HG02970 (cell line): ENCODE data around the gene GTPBP6.
"Not testable (repeated sequence)": the region's sequence is repeated elsewhere in the genome, so short reads cannot be mapped to it uniquely, and the experiment has no call there.

Source experiments
- ATAC-seq: cut with Tn5 transposase; IDR thresholded peaks from one replicate; pipeline ENCODE4 v1.9.1; 2021; ENCODE audit warnings: mild to moderate bottlenecking, moderate library complexity, moderate number of reproducible peaks; ENCODE audit not compliant: unreplicated experiment, low FRiP score

The GTPBP6 gene

DNA sequence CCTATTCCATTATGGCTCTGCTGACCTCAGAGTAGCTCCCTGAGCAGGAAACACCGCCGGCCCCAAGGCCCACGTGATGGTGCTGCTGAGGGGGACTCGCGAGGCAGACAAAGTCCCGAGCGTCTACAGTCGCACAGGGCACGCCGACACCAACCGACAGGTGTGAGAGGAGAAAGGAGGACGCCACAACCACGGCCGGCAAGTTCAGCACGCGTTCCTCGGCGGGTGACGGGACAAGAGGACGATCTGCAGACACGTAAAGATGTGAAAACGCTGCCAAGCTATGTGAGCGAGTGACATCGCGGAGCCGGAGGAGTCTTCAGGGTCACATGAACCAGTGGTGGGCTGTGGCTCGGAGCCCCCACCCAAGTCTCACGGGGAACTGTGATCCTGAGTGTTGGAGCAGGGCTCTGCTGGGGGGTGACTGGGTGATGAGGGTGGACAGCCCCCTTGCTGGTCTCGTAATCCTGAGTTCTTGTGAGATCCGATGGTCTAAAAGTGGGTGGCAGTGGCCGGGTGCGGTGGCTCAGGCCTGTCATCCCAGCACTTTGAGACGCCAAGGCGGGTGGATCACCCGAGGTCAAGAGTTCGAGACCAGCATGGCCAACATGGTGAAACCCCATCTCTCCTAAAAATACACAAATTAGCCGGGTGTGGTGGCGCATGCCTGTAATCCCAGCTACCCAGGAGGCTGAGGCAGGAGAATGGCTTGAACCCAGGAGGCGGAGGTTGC lies 34.2 kb upstream of the GTPBP6 start:
- no peak for ATAC-seq

DNA sequence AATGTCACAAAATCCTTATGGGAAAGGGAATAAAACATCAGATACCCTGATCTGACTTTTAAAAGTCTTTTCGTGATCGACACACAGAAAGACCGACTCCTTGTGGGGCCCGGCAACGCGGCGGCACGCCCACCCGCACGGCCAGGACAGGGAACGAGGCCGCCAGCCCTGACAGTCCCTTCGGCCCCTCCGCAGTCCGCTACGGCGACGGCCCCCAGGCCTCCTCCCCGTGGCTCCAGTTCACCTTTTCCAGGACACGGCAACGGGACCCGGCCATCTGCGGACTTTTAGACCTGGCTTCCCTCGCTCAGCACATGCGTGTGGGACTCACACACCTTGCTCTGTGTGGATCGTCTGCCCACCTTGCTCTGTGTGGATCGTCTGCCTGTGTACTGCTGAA lies 33.6 kb upstream of the GTPBP6 start:
- ATAC-seq, result no peak

DNA sequence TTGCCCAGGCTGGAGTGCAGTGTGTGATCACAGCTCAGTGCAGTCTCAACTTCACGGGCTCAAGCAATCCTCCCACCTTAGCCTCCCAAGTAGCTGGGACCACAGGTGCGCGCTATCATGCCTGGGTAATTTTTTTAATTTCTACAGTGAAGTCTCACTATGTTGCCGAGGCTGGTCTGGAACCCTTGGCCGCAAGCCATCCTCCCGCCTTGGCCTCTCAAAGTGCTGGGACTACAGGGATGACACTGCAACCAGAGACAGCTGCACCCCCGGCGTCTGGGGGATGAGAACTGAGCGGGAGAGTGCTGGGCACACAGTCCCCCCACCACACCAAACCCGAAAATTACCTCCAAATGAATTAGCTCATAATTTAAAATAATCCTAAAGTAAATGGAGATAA lies 33.1 kb upstream of the GTPBP6 start:
- no peak for ATAC-seq

DNA sequence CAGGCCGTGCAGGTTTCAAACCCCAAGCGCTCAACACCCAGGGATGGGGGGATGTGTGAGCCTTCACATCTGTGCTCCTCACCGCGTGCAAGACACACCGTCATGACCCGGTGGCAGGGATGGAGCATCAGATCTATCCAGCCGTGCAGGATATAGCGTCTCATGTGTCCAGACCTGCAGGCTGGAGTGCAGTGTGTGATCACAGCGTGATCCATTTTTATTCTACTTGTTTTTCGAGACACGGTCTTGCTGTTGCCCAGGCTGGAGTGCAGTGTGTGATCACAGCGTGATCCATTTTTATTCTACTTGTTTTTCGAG lies 32.7 kb upstream of the GTPBP6 start:
- ATAC-seq, result not testable (repeated sequence)

DNA sequence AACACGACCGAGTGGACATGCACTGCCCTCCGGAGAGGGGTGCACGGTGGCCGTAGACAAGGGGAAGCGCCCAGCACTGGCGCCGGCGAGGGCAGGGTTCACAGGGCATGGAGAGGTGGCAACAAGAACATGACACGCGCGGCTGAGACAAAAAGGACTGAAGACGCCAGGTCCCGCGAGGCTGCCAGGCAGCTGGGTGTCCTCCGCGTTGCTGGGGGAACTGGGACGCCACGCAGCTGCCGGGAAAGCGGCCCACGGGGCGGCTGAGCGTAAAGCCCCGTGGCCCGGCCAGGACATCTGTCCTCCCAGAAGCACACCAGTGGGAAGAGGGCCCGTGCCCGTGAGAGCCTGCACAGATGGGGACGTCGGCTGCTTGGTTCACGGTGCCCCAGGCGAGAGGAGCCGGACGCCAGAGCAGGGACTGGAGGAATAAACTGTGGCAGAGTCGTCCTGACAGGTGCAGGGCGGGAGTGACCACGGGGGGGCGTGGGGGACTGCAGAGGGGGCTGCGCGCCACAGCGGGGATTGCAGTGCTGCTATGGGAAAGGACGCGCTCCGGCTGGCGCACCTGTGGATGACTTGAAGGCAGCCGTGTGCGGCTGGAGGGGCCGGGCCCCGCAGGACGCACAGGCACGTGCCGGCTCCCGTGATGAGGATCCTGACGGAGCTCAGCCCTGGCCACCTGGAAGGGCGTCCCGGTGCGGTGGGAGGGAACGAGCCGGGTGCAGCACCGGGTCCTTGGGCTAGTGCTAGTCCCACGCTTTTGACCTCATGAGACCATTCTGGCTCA lies 32.1 kb upstream of the GTPBP6 start:
- ATAC-seq, result no peak

DNA sequence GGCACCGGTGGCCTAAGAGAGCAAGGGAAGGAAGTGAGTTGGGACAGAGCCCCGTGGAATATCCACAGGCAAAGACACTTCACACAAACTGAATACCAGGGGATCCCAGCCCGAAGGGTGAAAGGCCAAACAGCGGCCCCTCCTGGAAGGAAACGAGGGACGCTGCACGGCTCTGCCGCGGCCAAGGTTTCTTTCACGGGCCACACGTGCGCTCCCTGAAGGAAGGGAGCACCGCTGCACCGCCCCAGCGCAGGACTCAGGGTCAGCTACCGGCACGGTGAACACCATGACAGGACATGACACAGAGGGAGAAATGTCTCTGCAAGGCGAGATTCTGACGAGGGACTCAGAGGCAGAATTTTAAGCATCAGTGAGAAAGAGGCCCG lies 31.5 kb upstream of the GTPBP6 start:
- ATAC-seq, result no peak

DNA sequence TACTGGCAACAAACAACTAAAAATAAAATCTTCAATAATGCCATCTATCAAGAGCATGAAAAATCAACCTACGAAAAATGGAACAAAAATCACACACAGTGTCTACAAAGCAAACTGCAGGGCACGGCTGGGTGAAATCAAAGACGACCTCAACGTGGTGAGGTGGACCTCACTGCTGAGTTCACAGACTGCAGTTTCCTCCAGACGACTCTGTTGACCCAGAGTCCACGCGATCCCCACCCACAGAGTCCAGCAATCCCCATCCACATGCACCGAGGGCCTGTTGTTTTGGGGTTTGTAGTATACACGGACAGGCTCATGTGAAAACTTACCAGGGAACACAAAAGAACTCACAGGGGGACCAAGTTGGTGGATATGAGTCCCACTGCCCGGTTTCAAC lies 31.1 kb upstream of the GTPBP6 start:
- ATAC-seq, result no peak

DNA sequence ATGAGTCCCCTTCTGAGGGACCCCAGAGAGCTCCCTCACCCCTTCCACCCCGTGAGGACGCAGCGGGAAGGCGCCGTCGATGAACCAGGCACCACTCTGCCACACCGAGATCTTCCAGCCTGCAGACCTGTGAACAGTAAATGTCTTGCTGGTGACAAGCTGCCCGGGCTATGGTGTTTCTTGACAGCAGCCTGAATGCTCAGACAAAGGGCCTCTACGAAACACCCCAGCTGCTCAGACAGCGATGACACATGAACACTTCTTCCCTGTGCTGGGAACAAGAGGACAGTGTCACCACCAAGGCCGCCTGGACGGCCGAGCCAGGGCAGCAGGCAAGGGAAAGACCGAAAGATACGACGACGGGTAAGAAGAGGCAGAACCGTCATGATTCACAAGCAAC lies 30.6 kb upstream of the GTPBP6 start:
- no peak for ATAC-seq

DNA sequence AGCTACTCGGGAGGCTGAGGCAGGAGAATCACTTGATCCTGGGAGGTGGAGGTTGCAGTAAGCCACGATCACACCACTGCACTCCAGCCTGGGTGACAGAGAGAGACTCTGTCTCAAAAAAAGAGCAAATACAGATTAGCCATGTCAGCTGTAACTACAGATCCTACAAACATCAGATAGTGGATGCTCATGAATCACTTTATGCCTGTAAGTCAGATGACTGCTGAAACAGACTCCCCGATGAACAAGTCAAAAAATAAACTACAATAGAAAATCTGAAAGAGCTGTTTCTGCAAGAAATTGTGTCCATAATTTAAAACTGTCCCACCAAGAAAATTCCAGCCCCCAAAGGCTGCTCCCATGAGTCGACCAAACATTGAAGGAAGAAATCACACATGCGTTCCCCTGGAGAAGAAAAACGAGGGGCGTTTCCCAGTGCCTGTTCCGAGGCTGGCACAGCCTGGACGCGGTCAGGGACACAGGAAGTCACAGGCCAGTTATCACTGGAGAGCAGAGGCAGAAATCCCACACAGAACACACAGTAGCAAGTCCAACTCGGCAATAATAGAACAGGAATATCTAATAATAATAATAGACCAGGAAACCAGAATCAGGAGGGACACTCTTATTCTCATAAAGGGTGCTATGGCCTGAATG lies 30.0 kb upstream of the GTPBP6 start:
- no peak for ATAC-seq

DNA sequence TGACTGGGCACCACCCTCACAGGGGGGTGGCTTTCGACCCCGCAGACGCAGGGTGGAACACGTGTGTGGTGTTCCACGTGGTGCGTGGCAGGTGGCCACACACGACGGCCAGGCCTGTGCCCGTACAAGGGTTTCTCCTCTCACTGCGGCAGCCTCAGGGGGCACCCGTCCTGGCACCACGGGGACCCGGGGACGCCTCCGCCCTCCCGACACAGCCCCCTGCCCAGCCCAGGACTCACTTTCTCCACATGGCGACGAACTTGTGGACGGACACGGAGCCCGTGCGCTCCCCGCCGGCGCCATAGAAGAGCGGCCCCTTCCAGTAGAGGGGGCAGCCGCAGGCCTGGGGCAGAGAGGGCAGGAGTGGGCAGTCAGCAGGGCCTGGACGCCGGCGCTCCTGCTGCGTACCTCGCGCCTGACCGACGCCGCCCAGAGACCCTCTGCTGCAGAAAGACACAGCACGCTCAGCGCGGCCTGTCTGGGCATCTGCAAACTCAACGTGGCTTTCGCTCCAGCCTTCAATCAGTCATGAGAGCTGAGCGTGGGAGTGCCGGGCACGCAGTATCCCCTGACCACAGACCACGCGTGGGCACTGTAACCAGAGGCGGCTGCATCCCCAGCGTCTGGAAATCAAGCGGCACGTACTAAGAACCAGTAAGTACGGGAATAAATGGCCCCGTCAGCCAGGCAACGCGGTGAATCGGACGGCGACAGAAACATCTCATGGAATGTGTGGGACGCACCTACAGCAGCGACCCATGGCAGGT lies 28.9 kb upstream of the GTPBP6 start:
- ATAC-seq, result no peak

DNA sequence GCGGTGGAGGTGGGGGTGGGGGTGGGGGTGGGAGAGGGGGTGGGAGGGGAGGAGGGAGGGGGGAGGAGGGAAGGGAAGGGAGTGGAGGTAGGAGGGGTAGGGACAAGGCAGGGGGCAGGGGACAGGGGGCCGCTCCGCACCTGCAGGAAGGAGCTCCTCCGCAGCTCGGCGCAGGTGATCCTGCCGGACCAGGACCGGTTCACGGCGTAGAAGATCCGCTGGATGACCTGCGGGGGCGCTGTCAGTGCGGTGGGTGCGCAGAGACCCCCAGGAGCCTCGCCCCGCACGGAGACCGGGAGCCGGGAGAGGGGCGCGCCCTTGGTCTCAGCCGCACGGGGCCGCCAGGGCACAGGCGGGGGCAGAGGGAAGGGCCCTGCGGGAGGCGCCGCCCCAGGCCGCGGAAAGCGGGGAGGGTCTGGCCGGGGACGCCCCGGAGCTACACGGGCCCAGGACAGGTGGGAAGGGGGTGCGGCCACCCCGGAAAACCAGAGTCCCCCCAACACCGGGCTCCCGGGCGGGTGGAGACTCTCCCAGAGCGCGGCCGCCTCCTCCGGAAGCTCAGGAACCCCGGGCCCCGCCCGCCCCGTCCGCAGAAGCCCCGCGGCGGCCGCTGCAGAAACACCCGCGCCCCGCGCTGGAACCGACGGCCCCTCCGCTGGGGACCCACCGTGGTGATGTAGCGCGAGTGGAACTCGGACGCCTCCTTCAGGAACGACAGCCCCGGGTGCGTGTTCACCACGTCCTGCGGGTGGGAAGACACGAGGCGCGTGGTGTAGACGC lies 27.6 kb upstream of the GTPBP6 start:
- ATAC-seq, result no peak

DNA sequence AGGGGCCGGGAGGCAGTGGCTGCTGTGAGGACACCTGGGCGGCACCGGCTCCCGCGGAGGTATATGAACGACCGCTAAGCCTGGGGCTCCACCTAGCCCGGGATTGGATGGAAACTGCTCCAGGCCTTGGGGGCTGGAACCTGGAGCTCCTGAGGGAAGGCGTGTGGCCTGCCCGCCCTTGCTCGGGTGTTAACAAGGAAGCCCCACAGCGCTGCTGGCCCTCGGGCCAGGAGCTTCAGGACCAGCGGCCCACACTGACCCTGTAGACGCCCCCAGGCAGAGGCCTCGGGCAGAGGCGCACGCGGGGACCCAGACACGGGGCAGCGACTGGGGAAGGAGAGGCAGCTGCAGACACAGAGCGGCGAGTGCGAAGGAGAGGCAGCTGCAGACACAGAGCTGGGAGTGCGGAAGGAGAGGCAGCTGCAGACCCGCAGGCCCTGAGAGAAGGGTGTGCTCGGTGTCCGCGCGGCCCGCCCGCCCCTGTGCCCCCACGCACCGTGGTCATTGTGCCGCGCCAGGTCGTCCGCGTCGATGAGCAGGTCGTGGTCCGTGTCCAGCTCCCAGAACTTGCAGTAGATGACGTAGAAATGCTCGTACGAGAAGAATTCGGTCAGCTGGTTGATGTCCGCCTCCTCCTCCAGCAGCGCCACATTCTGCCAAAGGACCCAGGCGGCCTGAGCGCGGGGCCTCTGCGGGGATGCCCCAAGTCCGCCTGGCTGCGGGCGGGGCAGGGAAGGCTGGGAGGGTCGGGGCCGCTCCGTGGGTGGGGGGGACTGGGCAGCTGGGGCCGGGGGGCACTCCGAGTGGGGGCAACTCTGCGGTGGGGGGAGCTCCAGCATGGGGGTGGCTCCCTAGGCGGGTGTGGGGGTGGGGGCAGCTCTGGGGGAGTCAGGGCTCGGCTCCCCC lies 26.7 kb upstream of the GTPBP6 start:
- no peak for ATAC-seq

DNA sequence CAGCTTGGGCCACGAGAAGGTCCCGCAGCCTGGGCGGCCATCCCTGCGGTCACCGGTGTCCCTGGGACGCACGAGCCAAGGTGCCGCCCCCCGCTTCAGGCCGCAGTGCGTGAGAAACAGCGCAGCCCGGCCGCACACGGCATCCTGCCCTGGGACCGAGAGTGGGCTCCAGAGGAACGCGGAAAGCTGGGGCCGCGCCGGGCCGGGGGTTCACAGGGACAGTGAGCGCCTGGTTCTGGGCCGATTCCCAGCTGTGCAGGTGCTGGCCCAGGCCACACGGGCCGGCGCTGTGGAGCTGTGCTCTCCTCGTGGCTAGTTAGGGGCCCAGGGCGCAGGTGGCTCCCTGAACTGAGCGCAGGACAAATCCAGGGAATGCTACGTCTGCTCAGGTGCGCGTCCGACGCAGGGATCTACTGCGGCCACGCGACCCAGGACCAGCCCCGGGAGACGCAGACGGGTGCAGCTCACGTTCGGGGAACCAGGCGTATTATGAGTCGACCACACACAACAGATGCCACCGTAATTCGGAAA lies 25.8 kb upstream of the GTPBP6 start:
- no peak for ATAC-seq

DNA sequence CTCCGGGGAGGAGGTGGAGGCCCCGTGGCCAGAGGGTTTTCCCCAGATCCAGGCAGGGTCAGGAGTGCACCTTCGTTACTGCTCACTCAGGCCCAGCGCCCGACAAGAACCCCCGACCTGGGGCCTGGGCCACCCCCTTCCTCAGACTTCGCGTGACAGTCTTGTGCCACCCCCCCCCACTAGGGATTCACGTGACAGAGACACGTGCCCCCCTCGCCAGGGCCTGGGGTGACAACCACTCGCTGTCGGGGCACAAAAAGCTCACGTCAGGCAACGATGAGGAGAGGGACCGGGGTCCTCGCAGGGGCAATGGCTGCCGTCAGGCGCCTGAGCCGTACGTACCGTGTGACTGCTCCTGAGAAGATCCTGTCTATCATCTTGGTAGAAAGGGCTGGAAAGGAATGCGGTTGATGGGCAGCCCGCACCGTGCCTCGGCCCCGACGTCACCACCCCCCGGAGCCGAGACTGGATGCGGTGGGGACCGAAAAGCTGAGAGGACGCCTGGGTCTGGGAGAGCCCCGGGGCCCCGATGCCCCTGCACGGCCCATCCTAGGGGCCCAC lies 23.0 kb upstream of the GTPBP6 start:
- no peak for ATAC-seq

DNA sequence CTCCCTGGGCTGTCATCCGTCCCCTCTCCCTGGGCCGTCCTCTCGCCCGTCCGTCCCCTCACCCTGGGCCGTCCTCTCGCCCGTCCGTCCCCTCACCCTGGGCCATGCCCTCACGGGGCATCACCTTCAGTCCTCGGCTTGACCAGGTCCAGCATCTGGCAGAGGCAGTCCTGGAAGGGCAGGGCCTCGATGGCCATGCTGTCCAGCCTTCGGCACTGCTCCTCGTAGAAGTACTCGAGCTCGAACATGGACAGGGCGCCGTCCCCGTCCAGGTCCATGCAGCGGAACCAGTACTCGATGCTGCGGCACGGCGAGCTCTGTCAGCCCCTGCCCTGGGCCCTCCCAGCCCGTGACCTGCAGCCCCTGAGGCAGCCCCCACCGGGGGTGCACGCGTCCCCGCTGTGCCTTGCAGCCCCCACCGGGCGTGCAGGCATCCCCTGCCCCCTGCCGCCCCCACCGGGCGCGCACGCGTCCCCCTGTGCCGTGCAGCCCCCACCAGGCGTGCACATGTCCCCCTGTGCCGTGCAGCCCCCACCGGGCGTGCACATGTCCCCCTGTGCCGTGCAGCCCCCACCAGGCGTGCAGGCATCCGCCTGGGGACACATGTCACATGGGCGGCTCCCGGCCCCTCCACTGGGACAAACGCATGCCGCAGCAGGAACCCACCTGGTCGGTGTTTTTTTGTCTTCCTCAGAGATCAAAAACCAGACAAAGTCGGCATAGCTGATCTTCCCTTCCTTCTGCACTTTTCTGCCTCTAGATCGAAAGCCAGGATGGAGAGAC lies 22.2 kb upstream of the GTPBP6 start:
- no peak for ATAC-seq

DNA sequence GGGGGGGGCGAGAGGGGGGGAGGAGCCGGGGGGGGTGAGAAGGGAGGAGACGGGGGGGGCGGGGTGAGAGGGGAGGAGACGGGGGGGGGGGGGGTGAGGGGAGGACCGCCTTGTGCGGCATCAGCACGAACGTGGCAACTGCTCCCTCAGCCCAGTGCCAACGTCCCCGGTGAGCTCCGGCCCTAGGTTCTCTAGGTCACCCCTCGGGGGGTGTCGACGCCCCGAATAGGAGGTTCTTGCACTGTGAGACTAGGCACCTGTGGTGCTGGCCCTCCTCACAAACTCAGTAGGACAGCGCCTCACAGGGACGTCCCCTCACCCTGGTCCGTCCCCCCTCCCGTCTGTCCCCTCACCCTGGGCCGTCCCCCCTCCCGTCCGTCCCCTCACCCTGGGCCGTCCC lies 21.5 kb upstream of the GTPBP6 start:
- no peak for ATAC-seq

DNA sequence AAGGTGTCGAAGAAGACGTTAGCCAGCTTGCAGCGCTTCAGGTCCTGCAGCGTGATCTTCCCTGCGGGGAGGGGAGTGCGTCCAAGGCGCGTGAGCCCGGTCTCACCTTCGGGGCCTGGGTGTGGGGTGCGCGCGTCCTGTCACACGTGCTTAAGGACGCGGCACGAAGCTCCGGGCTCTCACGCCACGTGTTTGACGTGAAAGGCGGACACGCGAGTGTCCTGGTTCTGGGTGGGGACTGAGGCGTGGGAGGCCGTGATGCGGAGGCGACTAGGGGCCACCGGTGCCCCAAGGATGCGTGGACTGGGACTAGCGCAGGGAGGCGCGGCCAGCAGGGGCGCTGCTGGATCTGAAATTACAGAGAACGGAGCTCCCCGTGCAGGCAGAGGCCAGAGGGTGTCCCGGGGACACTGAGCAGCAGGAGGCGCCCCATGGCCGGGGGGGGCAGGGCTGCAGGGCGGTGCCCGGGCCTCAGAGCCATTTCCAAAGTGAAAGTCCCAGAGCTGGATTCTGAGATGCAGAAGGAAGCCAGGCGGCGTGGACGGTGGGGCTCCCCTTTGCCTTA lies 20.3 kb upstream of the GTPBP6 start:
- ATAC-seq, result no peak
